Measurements from ENCODE around the gene MERTK. TPM values are rescaled to one million over a fixed set of nuclear protein-coding genes. Genes with fewer than 3 reads are reported as not detected.
A peak's percentile ranks its signal among the peaks of the same experiment; 100 is the strongest.
"Not testable (repeated sequence)": the region's sequence is repeated elsewhere in the genome, so short reads cannot be mapped to it uniquely, and the experiment has no call there.

MERTK gene
- total and polyA plus RNA-seq, 9 donors, result 3.2 to 6.3 (median 4.6) TPM

- no peak for DNase-seq
- Histone ChIP-seq H3K4me3 (ENCODE audit: low read length) (no peak overlapping the region), H3K9me3 (replicated peaks; ENCODE audit: control insufficient read depth, low read depth, low read length) (peaks cover 4% of the 10 kb centered on the region), H3K36me3 (ENCODE audit: control insufficient read depth, insufficient read depth, low read length) (no peaks in the 10 kb centered on the region), H3K27ac (ENCODE audit: low read length) (no peak overlapping the region), H3K4me1 (ENCODE audit: control insufficient read depth, insufficient read depth, low read length) (peaks cover 6% of the 10 kb centered on the region), H3K27me3 (ENCODE audit: control insufficient read depth, insufficient read depth, low read length) (no peaks in the 10 kb centered on the region)
- WGBS (ENCODE audit: insufficient coverage), result 94% methylated on average over 2 of the region's 3 CpGs
These were observed 136.5 kb downstream of the MERTK start for GRCh38 chr2:112034924-112035323.

DNA sequence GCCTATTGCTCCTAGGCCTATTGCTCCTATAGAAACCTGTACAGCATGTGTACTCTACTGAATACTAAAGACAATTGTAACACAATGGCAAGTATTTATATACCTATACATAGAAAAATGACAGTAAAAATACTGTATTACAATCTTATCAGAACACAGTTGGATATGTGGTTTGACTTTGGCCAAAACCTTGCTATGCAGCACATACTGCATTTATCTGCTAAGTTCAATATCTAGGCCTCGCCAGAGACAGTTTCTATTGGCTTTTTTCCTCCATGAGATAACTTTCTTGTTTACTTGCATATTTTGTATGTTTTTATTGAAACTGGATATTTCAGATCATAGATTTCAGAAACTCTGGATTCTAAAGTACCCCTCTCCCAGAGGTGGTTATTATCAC lies 137.4 kb downstream of the MERTK start:
- no peak overlapping the region for H3K4me3 ChIP-seq (ENCODE audit: low read length)
- no peak overlapping the region for H3K27ac ChIP-seq (ENCODE audit: low read length)
- H3K9me3 ChIP-seq (replicated peaks; ENCODE audit: control insufficient read depth, low read depth, low read length), result peaks cover 4% of the 10 kb centered on the region
- WGBS (ENCODE audit: insufficient coverage), result no CpG with 5 or more reads among the region's 1 CpG
- H3K36me3 ChIP-seq (ENCODE audit: control insufficient read depth, insufficient read depth, low read length), result no peaks in the 10 kb centered on the region
- no peak for DNase-seq
- H3K27me3 ChIP-seq (ENCODE audit: control insufficient read depth, insufficient read depth, low read length), result no peaks in the 10 kb centered on the region
- peaks cover 6% of the 10 kb centered on the region for H3K4me1 ChIP-seq (ENCODE audit: control insufficient read depth, insufficient read depth, low read length)

DNA sequence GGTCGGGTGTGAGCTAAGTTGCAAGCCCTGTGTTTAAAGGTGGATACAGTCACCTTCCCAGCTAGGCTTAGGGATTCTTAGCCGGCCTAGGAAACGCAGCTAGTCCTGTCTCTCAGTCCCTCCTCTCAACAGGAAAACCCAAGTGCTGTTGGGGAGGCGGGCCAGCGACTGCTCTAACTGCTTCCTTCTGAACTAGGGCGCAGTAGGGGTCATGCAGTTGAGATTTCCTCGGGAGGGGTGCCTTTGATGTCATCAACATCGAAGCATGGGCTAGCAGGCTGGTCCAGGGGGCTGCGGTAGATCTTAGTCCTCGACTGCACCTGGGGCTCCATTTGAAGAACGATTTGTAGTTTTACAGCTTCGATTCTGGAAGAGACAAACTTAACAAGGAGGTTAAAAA lies 141.1 kb downstream of the MERTK start:
- not testable (repeated sequence) for H3K27ac ChIP-seq (ENCODE audit: low read length); H3K4me3 ChIP-seq (ENCODE audit: low read length); H3K4me1 ChIP-seq (ENCODE audit: control insufficient read depth, insufficient read depth, low read length); H3K36me3 ChIP-seq (ENCODE audit: control insufficient read depth, insufficient read depth, low read length); H3K27me3 ChIP-seq (ENCODE audit: control insufficient read depth, insufficient read depth, low read length); DNase-seq; H3K9me3 ChIP-seq (replicated peaks; ENCODE audit: control insufficient read depth, low read depth, low read length)
- WGBS (ENCODE audit: insufficient coverage), result 81% methylated on average over 9 of the region's 12 CpGs

- 83% methylated on average over 1 of the region's 2 CpGs for WGBS (ENCODE audit: insufficient coverage)
- DNase-seq, result not testable (repeated sequence)
These were observed 141.7 kb downstream of the MERTK start for GRCh38 chr2:112040066-112040465.

GRCh38 chr2:112041460-112041859 lies 143.1 kb downstream of the MERTK start:
- H3K36me3 ChIP-seq (ENCODE audit: control insufficient read depth, insufficient read depth, low read length); H3K27ac ChIP-seq (ENCODE audit: low read length); H3K27me3 ChIP-seq (ENCODE audit: control insufficient read depth, insufficient read depth, low read length); H3K4me3 ChIP-seq (ENCODE audit: low read length); H3K4me1 ChIP-seq (ENCODE audit: control insufficient read depth, insufficient read depth, low read length); DNase-seq: not testable (repeated sequence)
- 73% methylated on average over 3 of the region's 6 CpGs for WGBS (ENCODE audit: insufficient coverage)
- H3K9me3 ChIP-seq (replicated peaks; ENCODE audit: control insufficient read depth, low read depth, low read length), result peaks cover 11% of the 10 kb centered on the region

More at GRCh38 chr2:112040066-112040465, 141.7 kb downstream of the MERTK start:
- not testable (repeated sequence) for H3K9me3 ChIP-seq (replicated peaks; ENCODE audit: control insufficient read depth, low read depth, low read length); H3K36me3 ChIP-seq (ENCODE audit: control insufficient read depth, insufficient read depth, low read length); H3K4me3 ChIP-seq (ENCODE audit: low read length); H3K4me1 ChIP-seq (ENCODE audit: control insufficient read depth, insufficient read depth, low read length); H3K27me3 ChIP-seq (ENCODE audit: control insufficient read depth, insufficient read depth, low read length); H3K27ac ChIP-seq (ENCODE audit: low read length)

DNA sequence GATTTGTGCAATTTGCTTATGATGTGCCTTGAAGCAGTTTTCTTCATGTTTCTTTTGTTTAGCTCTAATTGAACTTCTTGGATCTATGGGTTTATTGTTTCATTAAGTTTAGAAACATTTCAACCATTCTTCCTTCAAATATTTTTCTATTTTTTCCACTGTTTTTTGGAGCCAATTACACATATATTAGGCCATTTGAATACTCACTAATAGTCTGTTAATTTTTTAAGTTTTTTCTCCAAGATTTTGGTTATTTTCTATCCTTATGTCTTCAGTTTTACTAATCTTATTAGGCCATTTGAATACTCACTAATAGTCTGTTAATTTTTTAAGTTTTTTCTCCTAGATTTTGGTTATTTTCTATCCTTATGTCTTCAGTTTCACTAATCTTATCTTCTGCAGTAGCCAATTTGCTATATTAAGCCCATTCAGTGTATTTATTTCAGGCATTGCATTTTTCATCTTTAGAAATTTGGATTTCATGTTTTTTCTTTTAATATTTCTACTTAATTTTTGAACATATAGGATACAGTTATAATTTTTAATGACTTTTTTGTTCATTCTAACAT lies 147.1 kb downstream of the MERTK start:
- Histone ChIP-seq H3K36me3 (ENCODE audit: control insufficient read depth, insufficient read depth, low read length) (no peaks in the 10 kb centered on the region), H3K9me3 (replicated peaks; ENCODE audit: control insufficient read depth, low read depth, low read length) (peaks cover 7% of the 10 kb centered on the region), H3K27me3 (ENCODE audit: control insufficient read depth, insufficient read depth, low read length) (no peaks in the 10 kb centered on the region), H3K4me3 (ENCODE audit: low read length) (no peak overlapping the region), H3K4me1 (ENCODE audit: control insufficient read depth, insufficient read depth, low read length) (no peaks in the 10 kb centered on the region), H3K27ac (ENCODE audit: low read length) (no peak overlapping the region)
- no peak for DNase-seq

GRCh38 chr2:112046231-112046630 lies 147.8 kb downstream of the MERTK start:
- no peak for DNase-seq
- Histone ChIP-seq H3K36me3 (ENCODE audit: control insufficient read depth, insufficient read depth, low read length) (no peaks in the 10 kb centered on the region), H3K27ac (ENCODE audit: low read length) (no peak overlapping the region), H3K9me3 (replicated peaks; ENCODE audit: control insufficient read depth, low read depth, low read length) (peaks cover 7% of the 10 kb centered on the region), H3K4me1 (ENCODE audit: control insufficient read depth, insufficient read depth, low read length) (no peaks in the 10 kb centered on the region), H3K27me3 (ENCODE audit: control insufficient read depth, insufficient read depth, low read length) (no peaks in the 10 kb centered on the region), H3K4me3 (ENCODE audit: low read length) (no peak overlapping the region)

DNA sequence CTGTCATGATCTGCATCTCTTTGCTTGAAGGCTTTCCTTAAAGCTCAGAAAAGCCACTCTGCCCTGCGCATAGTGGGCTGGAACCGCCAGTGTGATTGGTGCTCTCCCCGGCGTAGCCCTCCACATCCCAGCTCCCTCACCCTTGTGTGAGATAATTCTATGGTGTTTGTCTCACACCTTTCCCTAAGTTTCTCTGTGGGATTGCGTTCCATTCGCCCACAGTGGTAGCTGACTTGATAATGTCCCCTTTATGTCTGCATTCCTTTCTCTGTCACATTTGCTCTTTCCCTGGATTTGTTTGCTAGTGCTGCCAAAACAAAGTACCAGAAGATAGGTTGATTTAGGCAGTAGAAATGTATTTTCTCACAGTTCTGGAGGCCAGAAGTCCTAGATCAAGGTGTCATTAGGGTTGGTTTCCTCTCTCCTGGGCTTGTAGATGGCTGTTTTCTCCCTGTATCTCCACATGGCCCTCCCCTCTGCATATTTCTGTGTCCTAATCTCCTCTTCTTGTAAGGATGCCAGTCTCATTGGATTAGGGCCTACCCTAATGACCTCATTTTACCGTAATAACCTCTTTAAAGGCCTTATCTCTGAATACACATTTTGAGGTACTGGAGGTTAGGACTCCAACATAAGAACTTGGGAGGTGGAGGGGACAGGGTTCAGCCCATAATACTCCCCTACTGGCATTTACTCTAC lies 149.3 kb downstream of the MERTK start:
- no peak overlapping the region for H3K4me3 ChIP-seq (ENCODE audit: low read length)
- H3K27me3 ChIP-seq (ENCODE audit: control insufficient read depth, insufficient read depth, low read length), result no peaks in the 10 kb centered on the region
- no peak overlapping the region for H3K27ac ChIP-seq (ENCODE audit: low read length)
- 67% methylated on average over 1 of the region's 7 CpGs for WGBS (ENCODE audit: insufficient coverage)
- no peaks in the 10 kb centered on the region for H3K36me3 ChIP-seq (ENCODE audit: control insufficient read depth, insufficient read depth, low read length)
- H3K9me3 ChIP-seq (replicated peaks; ENCODE audit: control insufficient read depth, low read depth, low read length), result peaks cover 7% of the 10 kb centered on the region
- H3K4me1 ChIP-seq (ENCODE audit: control insufficient read depth, insufficient read depth, low read length), result no peaks in the 10 kb centered on the region
- no peak for DNase-seq

- Histone ChIP-seq H3K4me3 (ENCODE audit: low read length) (no peak overlapping the region), H3K9me3 (replicated peaks; ENCODE audit: control insufficient read depth, low read depth, low read length) (peaks cover 7% of the 10 kb centered on the region), H3K4me1 (ENCODE audit: control insufficient read depth, insufficient read depth, low read length) (no peaks in the 10 kb centered on the region), H3K27ac (ENCODE audit: low read length) (no peak overlapping the region), H3K36me3 (ENCODE audit: control insufficient read depth, insufficient read depth, low read length) (no peaks in the 10 kb centered on the region), H3K27me3 (ENCODE audit: control insufficient read depth, insufficient read depth, low read length) (no peaks in the 10 kb centered on the region)
- 87% methylated on average over 3 of the region's 4 CpGs for WGBS (ENCODE audit: insufficient coverage)
- DNase-seq, result no peak
These were observed 149.8 kb downstream of the MERTK start for GRCh38 chr2:112048236-112048592.

DNA sequence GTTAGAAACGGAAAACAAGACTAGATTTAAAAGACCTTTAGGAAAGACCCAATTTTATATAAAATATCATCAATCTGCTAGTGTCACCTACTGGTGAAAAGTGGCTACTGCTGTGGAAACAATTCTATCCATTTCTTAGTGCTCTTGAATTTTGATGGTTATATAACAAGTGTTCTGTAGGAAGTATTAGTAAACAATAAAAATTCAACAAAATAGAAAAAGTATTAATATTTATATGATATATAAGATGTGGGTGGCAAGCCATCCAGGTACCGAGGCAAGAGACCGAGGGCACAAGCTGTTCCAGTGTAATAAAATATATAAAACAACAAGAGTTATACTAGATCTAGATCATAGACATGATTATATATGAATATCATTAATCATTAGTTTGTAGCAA lies 150.5 kb downstream of the MERTK start:
- Histone ChIP-seq H3K4me3 (ENCODE audit: low read length) (no peak overlapping the region), H3K4me1 (ENCODE audit: control insufficient read depth, insufficient read depth, low read length) (peaks cover 6% of the 10 kb centered on the region), H3K9me3 (replicated peaks; ENCODE audit: control insufficient read depth, low read depth, low read length) (peaks cover 7% of the 10 kb centered on the region), H3K27me3 (ENCODE audit: control insufficient read depth, insufficient read depth, low read length) (no peaks in the 10 kb centered on the region), H3K36me3 (ENCODE audit: control insufficient read depth, insufficient read depth, low read length) (no peaks in the 10 kb centered on the region), H3K27ac (ENCODE audit: low read length) (no peak overlapping the region)
- WGBS (ENCODE audit: insufficient coverage), result no CpG with 5 or more reads among the region's 3 CpGs
- DNase-seq, result peak; percentile 74

DNA sequence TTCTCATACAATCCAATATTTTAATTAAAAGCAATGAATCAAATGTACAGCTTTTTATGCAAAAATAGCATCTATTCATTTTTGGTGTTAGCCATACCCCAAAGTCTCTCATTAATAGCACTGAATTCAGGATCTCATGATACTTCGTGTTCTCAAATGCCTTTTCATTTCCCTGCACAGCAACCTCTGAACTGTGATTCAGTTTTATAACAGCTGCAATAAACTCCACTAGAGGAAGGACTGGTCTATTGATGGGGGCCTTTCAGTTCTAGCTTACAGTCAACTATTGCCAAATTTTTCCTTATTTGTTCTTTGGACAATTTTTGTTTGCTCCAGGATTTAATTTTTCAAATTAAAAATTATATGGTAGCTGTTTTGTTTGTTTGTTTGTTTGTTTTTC lies 151.9 kb downstream of the MERTK start:
- Histone ChIP-seq H3K4me3 (ENCODE audit: low read length) (no peak overlapping the region), H3K9me3 (replicated peaks; ENCODE audit: control insufficient read depth, low read depth, low read length) (peaks cover 3% of the 10 kb centered on the region), H3K36me3 (ENCODE audit: control insufficient read depth, insufficient read depth, low read length) (no peaks in the 10 kb centered on the region), H3K27ac (ENCODE audit: low read length) (no peak overlapping the region), H3K27me3 (ENCODE audit: control insufficient read depth, insufficient read depth, low read length) (no peaks in the 10 kb centered on the region), H3K4me1 (ENCODE audit: control insufficient read depth, insufficient read depth, low read length) (peaks cover 7% of the 10 kb centered on the region)
- no CpG with 5 or more reads among the region's 1 CpG for WGBS (ENCODE audit: insufficient coverage)
- DNase-seq, result no peak
